HepG2 (cell line): Measurements from ENCODE around the gene PFKP. TPM values are rescaled to one million over a fixed set of nuclear protein-coding genes. Genes with fewer than 3 reads are reported as not detected.

Experiments used
- ATAC-seq: fragments of 200-7000 bp; cut with Tn5 transposase; 3 replicates; pipeline ENCODE4 v1.9.1; 2020; ENCODE audit warnings: mild to moderate bottlenecking, moderate library complexity
- BruUV-seq: library from RNA; stranded (reverse); fragments of 400-500 nt; replicated peaks from 2 replicates; lab custom pipeline; 2021; lab: Mats Ljungman, UMichigan
- CTCF ChIA-PET: fragments of 300-600 bp; formaldehyde crosslinking; extraction: SDS; loops from one replicate; lab custom pipeline; 2021; ENCODE audit warnings: low total read pairs, inconsistent platforms, low intra/inter-chr PET ratio; lab: Yijun Ruan, JAX
- POLR2A ChIA-PET: fragments of 350-600 bp; sonication (Branson Sonifier 250); formaldehyde crosslinking; loops from one replicate; lab custom pipeline; 2020; ENCODE audit warnings: antibody characterized with exemption, inconsistent platforms; lab: Yijun Ruan, JAX
- DNase-seq: peaks from one replicate; pipeline ENCODE4 v3.0.0-alpha.2; 2015; ENCODE audit warnings: low spot score
- FAIRE-seq: peaks from 3 replicates; lab custom pipeline; 2011; peaks lifted over from hg19 to GRCh38; lab: Jason Lieb, UNC
- H2AFZ ChIP-seq: one replicate; pipeline ENCODE4 v1.6.1; 2011; ENCODE audit warnings: low read length, inconsistent platforms
- H3K27ac ChIP-seq: fragments of 300-600 bp; 3 replicates; pipeline ENCODE4 v1.8.0; 2011; ENCODE audit warnings: mixed run types, mild to moderate bottlenecking, mixed read lengths, low read length, inconsistent platforms; ENCODE audit not compliant: insufficient read depth; ENCODE audit errors: extremely low read length
- H3K27me3 ChIP-seq, 2 experiments: fragments of 200-600 bp in 1 of 2; 2 replicates in 1 of 2; 3 replicates in 1 of 2; pipeline versions ENCODE4 v1.6.0 to v1.8.0; 2011; ENCODE audit warnings: low read length in 2 of 2, mild to moderate bottlenecking in 2 of 2, moderate library complexity in 2 of 2, inconsistent platforms in 1 of 2; ENCODE audit not compliant: insufficient read depth in 2 of 2, control insufficient read depth in 1 of 2
- H3K36me3 ChIP-seq, 2 experiments: fragments of 200-600 bp in 1 of 2; replicated peaks in 1 of 2; 2 replicates in 1 of 2; 3 replicates in 1 of 2; pipeline versions ENCODE4 v1.5.1 to v1.8.0; 2011; ENCODE audit warnings: low read length in 2 of 2, inconsistent platforms in 1 of 2; ENCODE audit not compliant: insufficient read depth in 2 of 2, control insufficient read depth in 1 of 2
- H3K4me1 ChIP-seq: 2 replicates; pipeline ENCODE4 v1.5.1; 2012; ENCODE audit warnings: low read length, inconsistent platforms; ENCODE audit not compliant: insufficient read depth
- H3K4me2 ChIP-seq: 2 replicates; pipeline ENCODE4 v1.6.0; 2011; ENCODE audit warnings: low read depth, low read length, inconsistent platforms
- H3K4me3 ChIP-seq, 3 experiments: fragments of 200-600 bp in 1 of 3; sonication (generic), shearing (Covaris generic) in 1 of 3; replicated peaks in 1 of 3; 2 replicates each; pipeline ENCODE4 v1.5.1; 2011 to 2016; ENCODE audit warnings: low read length in 3 of 3, inconsistent platforms in 2 of 3, low read depth in 2 of 3, mild to moderate bottlenecking in 2 of 3, control low read depth in 1 of 3, mixed read lengths in 1 of 3; ENCODE audit not compliant: insufficient read depth in 1 of 3
- H3K79me2 ChIP-seq: one replicate; pipeline ENCODE4 v1.6.1; 2011; ENCODE audit warnings: low read length, inconsistent platforms; ENCODE audit not compliant: insufficient read depth
- H3K9ac ChIP-seq: 2 replicates; pipeline ENCODE4 v1.6.0; 2011; ENCODE audit warnings: mild to moderate bottlenecking, low read depth, low read length, inconsistent platforms; ENCODE audit not compliant: insufficient read depth
- H3K9me3 ChIP-seq: 2 replicates; pipeline ENCODE4 v1.5.1; 2012; ENCODE audit warnings: mild to moderate bottlenecking, low read length
- H4K20me1 ChIP-seq: 2 replicates; pipeline ENCODE4 v1.6.0; 2011; ENCODE audit warnings: inconsistent platforms, mild to moderate bottlenecking, low read length, moderate library complexity; ENCODE audit not compliant: insufficient read depth
- GRHL1 ChIP-seq: sonication (generic); formaldehyde crosslinking; conservative IDR thresholded peaks from 2 replicates; pipeline ENCODE4 v1.8.0; 2022; ENCODE audit warnings: missing genetic modification reagents
- RNF2 ChIP-seq: fragments of 450-650 bp; conservative IDR thresholded peaks from 2 replicates; pipeline ENCODE4 v1.6.1; 2016; ENCODE audit warnings: low read depth
- ZNF263 ChIP-seq: sonication (generic); formaldehyde crosslinking; IDR thresholded peaks from 2 replicates; pipeline ENCODE4 v1.4.0; 2020; ENCODE audit warnings: missing genetic modification reagents
- ZNF296 ChIP-seq: sonication (generic); formaldehyde crosslinking; conservative IDR thresholded peaks from 2 replicates; pipeline ENCODE4 v1.5.0; 2020; ENCODE audit warnings: mild to moderate bottlenecking, missing genetic modification reagents
- ZNF577 ChIP-seq: sonication (generic); formaldehyde crosslinking; IDR thresholded peaks from 2 replicates; pipeline ENCODE4 v1.4.0; 2020; ENCODE audit warnings: mild to moderate bottlenecking, low read depth, missing genetic modification reagents, borderline replicate concordance
- ZSCAN29 ChIP-seq: sonication (generic); formaldehyde crosslinking; conservative IDR thresholded peaks from 2 replicates; pipeline ENCODE4 v1.4.0; 2020; ENCODE audit warnings: mild to moderate bottlenecking, missing genetic modification reagents
- WGBS: methylation state at CpG from one replicate; pipeline ENCODE4 v1.1.6; 2017; ENCODE audit warnings: low lambda C conversion rate; 5-methylcytosine and 5-hydroxymethylcytosine counted together
- in situ Hi-C: cut with HindIII; loops from 2 replicates; pipeline ENCODE4 v1.10.0; 2017; ENCODE audit warnings: low pct_unique_long_range_greater_than_20kb; ENCODE audit not compliant: extremely low pct_ligation_motif_present
- intact Hi-C: fragments of 100-400 bp; cut with micrococcal nuclease; formaldehyde crosslinking; loops from one replicate; pipeline ENCODE4 v1.10.0; 2022; ENCODE audit not compliant: unreplicated experiment
- polyA plus RNA-seq, 8 experiments: library from polyadenylated mRNA; depleted of rRNA in 3 of 8; stranded (reverse) in 7 of 8; unstranded in 1 of 8; fragments of >200 nt; fragmentation: Illumina TruSeq in 4 of 8; extraction: Trizol in 4 of 8; gene quantifications; 2 replicates each; pipeline versions ENCODE4 v1.2.1 to v1.2.3, GENCODE V29; 2011 to 2016; ENCODE audit warnings: low read depth in 4 of 8, missing spikeins in 1 of 8, mixed read lengths in 1 of 8; ENCODE audit not compliant: insufficient read depth in 1 of 8
- total RNA-seq, 5 experiments: library from RNA; depleted of rRNA; stranded (reverse); fragments of >200 nt; fragmentation: Illumina TruSeq; extraction: Trizol; gene quantifications; 2 replicates each; pipeline ENCODE4 v1.2.3, GENCODE V29; 2016; ENCODE audit warnings: low read depth in 1 of 5

PFKP gene
- total and polyA plus RNA-seq, 2 of the 13 experiments (the other 11 are each of a cell fraction or from before 2014, with no cell fraction given), result 0.80 to 2.4 TPM

GRCh38 chr10:3123571-3124411 lies 56.4 kb downstream of the PFKP start:
- POLR2A ChIA-PET, result no interaction called here
- TF ChIP-seq ZSCAN29 (no peak), RNF2 (no peak), ZNF263 (CRISPR knock-in tag) (no peak), ZNF577 (no peak), ZNF296 (no peak), GRHL1 (CRISPR knock-in tag) (no peak)

More at GRCh38 chr10:3123571-3124411, 56.4 kb downstream of the PFKP start:
- CTCF ChIA-PET, result no interaction called here
- Histone ChIP-seq H4K20me1 (no peaks in the 10 kb centered on the region), H3K4me2 (no peak overlapping the region), H3K27ac (no peak overlapping the region), H3K4me1 (no peaks in the 10 kb centered on the region), H2AFZ (no peak overlapping the region), H3K27me3 (no peaks in the 10 kb centered on the region), H3K9me3 (no peaks in the 10 kb centered on the region), H3K79me2 (no peaks in the 10 kb centered on the region), H3K9ac (no peak overlapping the region), H3K36me3 (no peaks in the 10 kb centered on the region), H3K4me3 (no peak overlapping the region)
- DNase-seq (no peak), FAIRE-seq (no peak), ATAC-seq (no peak)
- WGBS, result 78% methylated on average over 24 of the region's 32 CpGs
- intact Hi-C loops (no loop called here), in situ Hi-C loops (no loop called here)
- no TSS peak for BruUV-seq
